Heart right ventricle (tissue), 16 donors: Measurements from ENCODE around the gene CFP. TPM values are rescaled to one million over a fixed set of nuclear protein-coding genes. Genes with fewer than 3 reads are reported as not detected.

Experiments
- ATAC-seq, 8 donors: fragments of 200-7000 bp; cut with Tn5 transposase; one replicate each; pipeline ENCODE4 v1.9.1; 2020; ENCODE audit warnings: mild to moderate bottlenecking in 8 of 8, moderate library complexity in 8 of 8, moderate number of reproducible peaks in 1 of 8
- DNase-seq, 2 donors: peaks; one replicate each; pipeline ENCODE4 v3.0.0-alpha.2; 2020
- H3K27ac ChIP-seq, 10 donors: fragments of 200-600 bp; sonication (generic) in 2 of 10; one replicate each; pipeline versions ENCODE4 v1.5.0 to v1.8.0; 2020 to 2022; ENCODE audit warnings: mild to moderate bottlenecking in 3 of 10
- H3K27me3 ChIP-seq, 7 donors: fragments of 200-600 bp; one replicate each; pipeline ENCODE4 v1.8.0; 2021 to 2022; ENCODE audit warnings: mild to moderate bottlenecking in 2 of 7
- H3K36me3 ChIP-seq, 9 donors: fragments of 200-600 bp; sonication (generic) in 1 of 9; one replicate each; pipeline versions ENCODE4 v1.5.0 to v1.8.0; 2020 to 2022; ENCODE audit warnings: mild to moderate bottlenecking in 2 of 9
- H3K4me1 ChIP-seq, 9 donors: fragments of 200-600 bp; sonication (generic) in 1 of 9; one replicate each; pipeline versions ENCODE4 v1.5.0 to v1.8.0; 2020 to 2022; ENCODE audit warnings: mild to moderate bottlenecking in 4 of 9
- H3K4me3 ChIP-seq, 10 donors: fragments of 200-600 bp; sonication (generic) in 2 of 10; one replicate each; pipeline versions ENCODE4 v1.5.0 to v1.8.0; 2020 to 2022; ENCODE audit warnings: mild to moderate bottlenecking in 7 of 10, moderate library complexity in 2 of 10
- H3K9me3 ChIP-seq, 11 donors: fragments of 200-600 bp in 10 of 11; sonication (generic) in 2 of 11; one replicate each; pipeline versions ENCODE4 v1.5.0 to v1.8.0; 2013 to 2022; ENCODE audit warnings: mild to moderate bottlenecking in 2 of 11, control low read depth in 1 of 11, moderate library complexity in 1 of 11
- WGBS, 2 donors: extraction: QIAGEN DNeasy Blood & Tissue Kit; methylation state at CpG; one replicate each; pipeline ENCODE4 v1.1.7; 2013; ENCODE audit warnings: inconsistent platforms in 1 of 2; 5-methylcytosine and 5-hydroxymethylcytosine counted together
- intact Hi-C, 10 donors: fragments of 100-400 bp; cut with DNase I; formaldehyde crosslinking; loops; one replicate each; pipeline versions ENCODE4 v1.11.1 to v1.14.2; 2022
- polyA plus RNA-seq, 2 donors: library from polyadenylated mRNA; stranded (reverse); fragments of 200-250 nt; gene quantifications; one replicate each; pipeline ENCODE4 v1.2.3, GENCODE V29; 2013
- total RNA-seq, 10 donors: library from RNA; stranded (reverse); fragmentation: NEBNext Ultra II Directional in 3 of 10; extraction: Animal tissue kit (Norgen Biotek cat#: 25700) in 3 of 10; gene quantifications; one replicate each; pipeline versions ENCODE4 v1.2.1 to v1.2.4, GENCODE V29; 2021 to 2023
- TF ChIP-seq, protein P1 (sequence below), 9 donors: fragments of 200-600 bp; sonication (generic) in 2 of 9; IDR thresholded peaks; one replicate each; pipeline versions ENCODE4 v1.5.0 to v1.8.0; 2021 to 2022; ENCODE audit warnings: antibody characterized with exemption in 9 of 9, mild to moderate bottlenecking in 5 of 9, moderate library complexity in 1 of 9
- donor health status: Arrhythmogenic right ventricular cardiomyopathy.
- donor health status: ischemic (EF 13 %, LVEDD 7.1; RV severe dilation, severe dysfunction).
- donor health status: healthy with polysubstance abuse.
- donor health status: DM: no; HTN: yes; CAD: no.
- donor health status: DM: no; HTN: no; CAD: no.
- donor health status: ischemic (EF 25% LVEDD 6.9; RV normal size, moderate dysfunction).
- donor health status: ischemic (EF 25% LVEDD 5.7; RV mildly dilated, moderate dysfunction).
- donor health status: healthy.
- donor health status: DM: yes; HTN: yes; CAD: no.
- donor health status: Ischemic cardiomyopathy.
- donor health status: ischemic (EF 35%, LVEDD 5.7; RV mildly dilated, moderate dysfunction).
- donor health status: nonischemic (EF 11% LVEDD 7.7; RV severe dilation, severe dysfunction).
- donor health status: DM: yes; HTN: yes; CAD: no.
- donor health status: PGD.
- donor health status: ischemic (EF 29% LVEDD 5.4; RV normal size, mild dysfunction).
- donor health status: nonischemic (EF 23%, LVEDD 6.1; RV moderate dilation, normal function).

Gene CFP
- total and polyA plus RNA-seq, 12 donors, result 1.1 to 12.4 (median 2.1) TPM

DNA sequence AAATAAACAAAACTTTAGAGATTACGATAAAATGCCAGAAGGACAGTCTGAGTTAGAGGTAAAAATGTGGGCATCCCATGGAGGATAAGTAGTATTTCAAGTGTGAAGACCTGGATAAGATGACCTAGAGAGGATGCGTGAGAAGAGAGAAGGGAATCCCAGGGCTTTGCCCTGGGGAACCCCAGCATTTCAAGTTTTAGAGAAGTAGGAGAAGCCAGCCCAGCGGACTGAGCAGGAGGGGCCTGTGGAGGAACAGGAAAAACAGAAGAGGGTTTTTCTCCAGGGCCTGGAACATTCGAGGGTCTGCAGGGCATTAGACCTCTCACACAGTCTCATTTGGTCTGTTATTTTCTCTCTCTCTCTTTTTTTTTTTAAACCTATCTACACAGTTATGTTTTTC is 2.9 kb upstream of the CFP start:
- 53 to 57% methylated on average over 4 of the region's 4 CpGs for WGBS, 2 donors
- ATAC-seq (no peak), DNase-seq (no peak)
- H3K4me1 ChIP-seq, result peaks cover 0 to 15% (median 0%) of the 10 kb centered on the region in 9 donors
- no peaks in the 10 kb centered on the region for H3K9me3 ChIP-seq
- TF ChIP-seq, protein P1, sequence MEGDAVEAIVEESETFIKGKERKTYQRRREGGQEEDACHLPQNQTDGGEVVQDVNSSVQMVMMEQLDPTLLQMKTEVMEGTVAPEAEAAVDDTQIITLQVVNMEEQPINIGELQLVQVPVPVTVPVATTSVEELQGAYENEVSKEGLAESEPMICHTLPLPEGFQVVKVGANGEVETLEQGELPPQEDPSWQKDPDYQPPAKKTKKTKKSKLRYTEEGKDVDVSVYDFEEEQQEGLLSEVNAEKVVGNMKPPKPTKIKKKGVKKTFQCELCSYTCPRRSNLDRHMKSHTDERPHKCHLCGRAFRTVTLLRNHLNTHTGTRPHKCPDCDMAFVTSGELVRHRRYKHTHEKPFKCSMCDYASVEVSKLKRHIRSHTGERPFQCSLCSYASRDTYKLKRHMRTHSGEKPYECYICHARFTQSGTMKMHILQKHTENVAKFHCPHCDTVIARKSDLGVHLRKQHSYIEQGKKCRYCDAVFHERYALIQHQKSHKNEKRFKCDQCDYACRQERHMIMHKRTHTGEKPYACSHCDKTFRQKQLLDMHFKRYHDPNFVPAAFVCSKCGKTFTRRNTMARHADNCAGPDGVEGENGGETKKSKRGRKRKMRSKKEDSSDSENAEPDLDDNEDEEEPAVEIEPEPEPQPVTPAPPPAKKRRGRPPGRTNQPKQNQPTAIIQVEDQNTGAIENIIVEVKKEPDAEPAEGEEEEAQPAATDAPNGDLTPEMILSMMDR (IDR thresholded peaks at IDR 0.05), result no peak
- peaks cover 0 to 32% (median 0%) of the 10 kb centered on the region in 9 donors for H3K36me3 ChIP-seq
- peaks cover 0 to 9% (median 0%) of the 10 kb centered on the region in 7 donors for H3K27me3 ChIP-seq
- intact Hi-C loops, result no loop called here
- peak overlapping the region in 1 of 10 donors; percentile 18 for H3K27ac ChIP-seq
- no peak overlapping the region for H3K4me3 ChIP-seq

DNA sequence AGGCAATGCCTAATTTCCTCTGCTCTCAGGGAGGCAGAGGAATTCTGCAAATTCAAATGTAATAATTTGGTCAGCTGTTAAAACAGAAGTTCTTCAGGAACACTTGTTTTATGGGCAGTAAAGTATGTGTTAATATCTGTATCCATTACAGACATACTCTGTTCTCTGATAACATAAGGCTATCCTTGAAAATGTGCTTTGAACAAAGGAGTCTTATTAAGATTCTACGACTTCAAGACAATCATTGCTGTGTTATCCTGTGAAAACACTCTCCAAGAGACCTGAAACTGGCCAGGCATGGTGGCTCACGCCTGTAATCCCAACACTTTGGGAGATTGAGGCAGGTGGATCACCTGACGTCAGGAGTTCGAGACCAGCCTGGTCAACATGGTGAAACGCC is 1.9 kb upstream of the CFP start:
- Histone ChIP-seq H3K4me1 (peaks cover 0 to 15% (median 0%) of the 10 kb centered on the region in 9 donors), H3K27me3 (peaks cover 0 to 9% (median 0%) of the 10 kb centered on the region in 7 donors), H3K36me3 (peaks cover 0 to 24% (median 0%) of the 10 kb centered on the region in 9 donors), H3K9me3 (no peaks in the 10 kb centered on the region), H3K4me3 (no peak overlapping the region), H3K27ac (no peak overlapping the region)
- TF ChIP-seq, protein P1 (IDR thresholded peaks at IDR 0.05), result no peak
- no peak for ATAC-seq
- intact Hi-C loops, result no loop called here
- DNase-seq, result no peak
- 93% methylated on average over 5 of the region's 5 CpGs for WGBS, 2 donors

DNA sequence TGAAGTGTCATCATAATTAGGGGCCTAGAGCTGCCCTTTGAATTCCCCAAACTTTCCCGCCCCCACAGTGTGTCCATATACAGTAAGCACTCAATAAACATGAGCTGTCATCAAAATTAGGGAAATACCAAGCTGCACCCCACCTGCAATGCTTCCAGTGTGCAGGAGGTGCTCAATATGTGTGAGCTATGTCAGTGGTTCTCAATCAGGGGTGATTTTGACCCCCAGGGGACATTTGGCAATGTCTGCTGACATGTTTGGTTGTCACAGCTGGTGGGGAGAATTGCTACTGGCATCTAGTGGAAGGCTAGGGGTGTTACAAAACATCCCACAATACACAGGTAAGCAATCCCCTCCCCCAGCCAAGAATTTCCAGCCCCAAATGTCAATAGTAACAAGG is 748 bp downstream of the CFP start:
- 92 to 100% methylated on average over 1 of the region's 1 CpG for WGBS, 2 donors
- H3K27me3 ChIP-seq, result peaks cover 0 to 12% (median 0%) of the 10 kb centered on the region in 7 donors
- TF ChIP-seq, protein P1 (IDR thresholded peaks at IDR 0.05), result peak in 1 of 9 donors; percentile 5
- H3K27ac ChIP-seq, result peak overlapping the region in 1 of 10 donors; percentile 83
- intact Hi-C loops, result no loop called here
- no peaks in the 10 kb centered on the region for H3K36me3 ChIP-seq
- no peaks in the 10 kb centered on the region for H3K9me3 ChIP-seq
- no peak for ATAC-seq
- DNase-seq, result no peak
- peak overlapping the region in 1 of 10 donors; percentile 44 for H3K4me3 ChIP-seq
- peaks cover 0 to 15% (median 0%) of the 10 kb centered on the region in 9 donors for H3K4me1 ChIP-seq

DNA sequence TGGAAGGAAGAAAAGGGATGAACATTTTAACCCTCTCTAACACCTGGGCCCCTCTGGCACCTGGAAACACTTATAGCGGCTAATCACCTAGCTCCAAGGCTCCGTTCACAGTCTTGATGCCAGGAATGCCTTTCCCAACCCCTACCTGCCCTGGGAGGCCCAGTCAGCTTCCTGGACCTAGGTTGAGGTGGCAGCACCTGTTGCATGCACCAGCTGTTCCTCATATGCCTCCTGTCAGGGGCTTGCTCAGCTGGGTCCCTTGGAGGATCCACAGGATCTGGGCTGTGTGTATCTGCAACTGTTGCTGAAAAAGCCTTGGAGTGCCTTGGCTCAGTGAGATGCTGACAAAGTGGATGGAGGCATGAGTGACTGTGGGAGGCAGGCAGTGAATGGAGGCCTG is 4.4 kb downstream of the CFP start:
- DNase-seq (no peak), ATAC-seq (no peak)
- peaks cover 0 to 23% (median 0%) of the 10 kb centered on the region in 7 donors for H3K27me3 ChIP-seq
- peaks cover 0 to 7% (median 0%) of the 10 kb centered on the region in 9 donors for H3K4me1 ChIP-seq
- no peaks in the 10 kb centered on the region for H3K9me3 ChIP-seq
- no peak overlapping the region for H3K4me3 ChIP-seq
- H3K27ac ChIP-seq, result no peak overlapping the region
- TF ChIP-seq, protein P1 (IDR thresholded peaks at IDR 0.05), result no peak
- intact Hi-C loops, result no loop called here
- H3K36me3 ChIP-seq, result no peaks in the 10 kb centered on the region
- 97 to 100% methylated on average over 2 of the region's 2 CpGs for WGBS, 2 donors
